ENCODE measurements around the gene MX2. TPM values are rescaled to one million over a fixed set of nuclear protein-coding genes. Genes with fewer than 3 reads are reported as not detected.
"Not testable (repeated sequence)": the region's sequence is repeated elsewhere in the genome, so short reads cannot be mapped to it uniquely, and the experiment has no call there.

MX2 gene
- total RNA-seq: 30.3 and 31.1 TPM in 2 replicates

GRCh38 chr21:41361786-41362604 is at the start of gene MX2:
Gene MX2, plus strand, starts transcription at chr21:41362027. Its CDS starts 14,880 bp downstream, at chr21:41376907.
- intact Hi-C loops (cut with micrococcal nuclease): loop anchor here (1.0 to 10.0 kb wide), 7 partner anchors 8 to 873 kb away; partner anchors contain the start of genes MX1 and ZBTB21

- intact Hi-C loops (cut with micrococcal nuclease): not testable (repeated sequence)
These were observed 48.3 kb upstream of the MX2 start for GRCh38 chr21:41313285-41314164.

GRCh38 chr21:41315726-41316125 is 46.1 kb upstream of the MX2 start:
- intact Hi-C loops (cut with micrococcal nuclease): no loop called here

GRCh38 chr21:41316200-41317062 is 45.4 kb upstream of the MX2 start, which contains the start of gene FAM3B:
Gene FAM3B, plus strand, starts transcription at chr21:41316801. Its CDS starts 79 bp downstream, at chr21:41316880.
- intact Hi-C loops (cut with micrococcal nuclease): no loop called here

- intact Hi-C loops (cut with micrococcal nuclease): no loop called here
These were observed 44.8 kb upstream of the MX2 start for GRCh38 chr21:41317063-41317392.

- intact Hi-C loops (cut with micrococcal nuclease): no loop called here
These were observed 44.4 kb upstream of the MX2 start for GRCh38 chr21:41317458-41317857.

GRCh38 chr21:41318218-41318617 is 43.6 kb upstream of the MX2 start:
- intact Hi-C loops (cut with micrococcal nuclease): no loop called here

- intact Hi-C loops (cut with micrococcal nuclease): no loop called here
These were observed 42.6 kb upstream of the MX2 start for GRCh38 chr21:41319273-41319672.

GRCh38 chr21:41321211-41321907 is 40.5 kb upstream of the MX2 start:
- intact Hi-C loops (cut with micrococcal nuclease): no loop called here

- intact Hi-C loops (cut with micrococcal nuclease): no loop called here
These were observed 39.8 kb upstream of the MX2 start for GRCh38 chr21:41321908-41322495.

- intact Hi-C loops (cut with micrococcal nuclease): no loop called here
These were observed 39.1 kb upstream of the MX2 start for GRCh38 chr21:41322496-41323382.

GRCh38 chr21:41325138-41325912 is 36.5 kb upstream of the MX2 start:
- intact Hi-C loops (cut with micrococcal nuclease): no loop called here

GRCh38 chr21:41326414-41327080 is 35.3 kb upstream of the MX2 start:
- intact Hi-C loops (cut with micrococcal nuclease): no loop called here

GRCh38 chr21:41327753-41328152 is 34.1 kb upstream of the MX2 start:
- intact Hi-C loops (cut with micrococcal nuclease): no loop called here

- intact Hi-C loops (cut with micrococcal nuclease): no loop called here
These were observed 32.9 kb upstream of the MX2 start for GRCh38 chr21:41328660-41329607.

- intact Hi-C loops (cut with micrococcal nuclease): no loop called here
These were observed 28.1 kb upstream of the MX2 start for GRCh38 chr21:41333752-41334151.

- intact Hi-C loops (cut with micrococcal nuclease): no loop called here
These were observed 24.3 kb upstream of the MX2 start for GRCh38 chr21:41337515-41337914.

All from T-helper 2 cell treated with Interferon-gamma antibody and Interleukin-4, amounts not matched to agents 100 ng/mL and 5 ng/mL, for 36 hours (primary cell).